Measurements from ENCODE around the gene LY6G6F.

DNA sequence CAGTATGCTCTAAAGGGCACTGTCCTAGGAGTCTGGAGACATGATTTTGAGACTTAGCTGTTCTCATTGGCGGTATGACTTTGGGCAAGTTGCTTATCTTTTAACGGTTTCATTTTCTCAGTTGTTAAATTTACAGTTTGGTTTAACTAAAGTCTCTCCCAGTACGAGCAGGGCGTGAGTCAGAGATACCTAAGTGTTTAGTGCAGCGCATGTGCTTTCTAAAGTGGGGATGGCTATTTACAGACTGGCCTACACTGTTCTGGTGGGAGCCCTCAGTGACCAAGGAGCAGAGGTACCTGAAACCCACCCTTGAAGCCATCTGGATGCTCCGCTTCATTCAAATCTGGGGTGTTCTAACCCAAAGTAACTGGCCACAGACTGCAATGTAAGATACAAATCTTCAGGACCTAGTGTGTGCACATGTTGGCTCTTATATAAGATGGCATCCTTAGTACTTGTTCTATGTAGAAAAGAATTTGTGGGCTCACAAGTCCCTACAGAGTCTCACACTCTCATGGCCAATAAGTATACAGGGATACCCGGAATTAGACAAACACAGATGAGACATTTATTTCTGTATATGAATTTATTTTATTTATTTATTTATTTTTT is 43.9 kb downstream of the LY6G6F start:
- no peak for TF ChIP-seq CTCF (IDR thresholded peaks at IDR 0.05; ENCODE audit: low read length)
- no peak for TF ChIP-seq EZH2 (IDR thresholded peaks at IDR 0.05; ENCODE audit: borderline replicate concordance, low read length)

All from OCI-LY1 (cell line).